GM12872 (cell line): Measurements from ENCODE around the gene NEK1.

ENCODE experiments used
- TF ChIP-seq, protein P1 (sequence below): IDR thresholded peaks from 3 replicates; pipeline ENCODE4 v1.5.1; 2011; ENCODE audit warnings: low read depth, mild to moderate bottlenecking, low read length, moderate library complexity; ENCODE audit not compliant: insufficient read depth

The NEK1 gene

DNA sequence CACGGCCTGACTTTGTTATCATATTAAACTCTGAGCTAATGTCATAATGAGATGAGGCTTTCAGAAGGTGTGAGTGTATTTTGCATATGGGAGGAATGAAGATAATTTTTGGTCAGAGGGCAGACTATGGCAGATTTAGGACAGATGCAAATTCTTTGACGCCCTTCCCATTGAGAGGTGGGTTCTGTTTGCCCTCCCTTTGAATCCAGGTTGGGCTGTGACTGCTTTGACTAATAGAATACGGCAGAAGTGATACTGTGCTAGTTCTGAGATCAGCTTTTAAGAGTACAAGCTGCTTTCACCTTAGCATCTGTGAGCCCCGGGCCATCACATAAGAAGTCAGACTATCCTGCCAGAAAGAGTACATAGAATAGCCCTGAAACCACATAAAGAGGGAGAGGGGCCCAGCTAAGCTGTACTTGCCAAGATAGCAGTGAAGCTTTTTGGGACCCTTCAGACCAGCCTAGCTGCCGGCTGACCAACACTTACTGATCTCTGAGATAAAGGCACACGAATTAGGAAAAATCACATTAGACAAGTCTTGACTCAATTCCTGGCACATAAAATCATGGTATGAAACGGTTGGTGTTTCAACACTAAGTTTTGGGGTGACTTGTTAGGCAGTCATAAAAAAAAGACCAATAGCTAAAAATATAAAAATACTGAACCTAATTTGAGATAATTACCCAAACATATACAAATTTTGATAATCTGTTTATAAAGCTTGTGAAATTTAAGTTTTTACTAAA, 174.9 kb downstream of the NEK1 start:
- TF ChIP-seq, protein P1, sequence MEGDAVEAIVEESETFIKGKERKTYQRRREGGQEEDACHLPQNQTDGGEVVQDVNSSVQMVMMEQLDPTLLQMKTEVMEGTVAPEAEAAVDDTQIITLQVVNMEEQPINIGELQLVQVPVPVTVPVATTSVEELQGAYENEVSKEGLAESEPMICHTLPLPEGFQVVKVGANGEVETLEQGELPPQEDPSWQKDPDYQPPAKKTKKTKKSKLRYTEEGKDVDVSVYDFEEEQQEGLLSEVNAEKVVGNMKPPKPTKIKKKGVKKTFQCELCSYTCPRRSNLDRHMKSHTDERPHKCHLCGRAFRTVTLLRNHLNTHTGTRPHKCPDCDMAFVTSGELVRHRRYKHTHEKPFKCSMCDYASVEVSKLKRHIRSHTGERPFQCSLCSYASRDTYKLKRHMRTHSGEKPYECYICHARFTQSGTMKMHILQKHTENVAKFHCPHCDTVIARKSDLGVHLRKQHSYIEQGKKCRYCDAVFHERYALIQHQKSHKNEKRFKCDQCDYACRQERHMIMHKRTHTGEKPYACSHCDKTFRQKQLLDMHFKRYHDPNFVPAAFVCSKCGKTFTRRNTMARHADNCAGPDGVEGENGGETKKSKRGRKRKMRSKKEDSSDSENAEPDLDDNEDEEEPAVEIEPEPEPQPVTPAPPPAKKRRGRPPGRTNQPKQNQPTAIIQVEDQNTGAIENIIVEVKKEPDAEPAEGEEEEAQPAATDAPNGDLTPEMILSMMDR, result no peak

DNA sequence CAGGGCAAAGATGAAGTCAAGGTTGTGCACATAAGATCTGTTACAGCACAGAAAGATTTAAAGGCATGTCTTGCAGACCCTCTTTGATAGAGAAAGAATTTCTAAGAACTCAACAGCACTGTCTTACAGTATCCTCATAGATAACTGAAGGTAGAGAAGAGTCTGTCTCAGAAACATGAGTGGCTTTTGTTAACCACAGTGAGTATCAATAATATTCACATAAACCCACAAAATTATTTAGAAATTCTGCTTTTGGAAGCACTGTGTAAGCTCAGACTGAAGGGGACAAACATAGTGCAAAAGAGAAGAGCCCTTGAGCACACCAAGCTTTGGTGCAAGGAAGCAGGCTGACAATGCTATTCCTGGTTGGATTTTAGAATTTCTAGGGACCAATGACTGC, 175.6 kb downstream of the NEK1 start:
- TF ChIP-seq, protein P1, result no peak

DNA sequence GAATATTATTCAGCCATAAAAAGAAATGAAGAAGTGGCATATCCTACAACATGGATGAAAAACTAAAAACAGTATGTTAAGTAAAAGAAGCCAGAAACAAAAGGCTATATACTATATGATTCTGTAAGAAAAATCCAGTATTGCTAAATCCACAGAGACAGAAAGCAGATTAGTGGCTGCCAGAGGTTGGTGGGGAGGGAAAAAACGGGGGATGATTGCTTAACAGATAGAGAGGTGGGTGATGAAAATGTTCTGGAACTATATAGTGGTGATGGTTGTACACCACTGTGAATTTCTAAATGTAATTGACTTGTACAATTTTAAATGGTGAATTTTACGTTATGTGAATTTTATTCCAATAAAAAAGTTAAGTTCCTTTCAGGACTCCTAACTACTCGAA, 184.0 kb downstream of the NEK1 start:
- TF ChIP-seq, protein P1, result no peak

DNA sequence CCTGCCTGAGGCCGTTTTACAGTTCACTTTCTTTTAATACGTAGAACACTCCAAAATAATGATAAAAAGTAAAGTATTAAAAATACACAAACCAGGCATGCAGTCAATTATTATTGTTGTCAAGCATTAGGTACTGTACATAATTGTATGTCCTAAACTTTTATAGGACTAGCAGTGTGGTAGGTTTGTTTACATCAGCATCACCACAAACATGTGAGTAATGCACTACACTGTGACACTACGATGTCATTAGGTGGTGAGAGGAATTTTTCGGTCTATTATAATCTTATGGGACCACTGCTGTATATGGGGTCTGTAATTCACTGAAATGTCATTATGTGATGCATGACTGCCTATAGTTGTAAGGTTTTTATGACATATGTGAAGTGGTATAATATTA, 192.1 kb downstream of the NEK1 start:
- TF ChIP-seq, protein P1, result no peak

GRCh38 chr4:169418846-169419245, 193.5 kb downstream of the NEK1 start:
- TF ChIP-seq, protein P1, result no peak

DNA sequence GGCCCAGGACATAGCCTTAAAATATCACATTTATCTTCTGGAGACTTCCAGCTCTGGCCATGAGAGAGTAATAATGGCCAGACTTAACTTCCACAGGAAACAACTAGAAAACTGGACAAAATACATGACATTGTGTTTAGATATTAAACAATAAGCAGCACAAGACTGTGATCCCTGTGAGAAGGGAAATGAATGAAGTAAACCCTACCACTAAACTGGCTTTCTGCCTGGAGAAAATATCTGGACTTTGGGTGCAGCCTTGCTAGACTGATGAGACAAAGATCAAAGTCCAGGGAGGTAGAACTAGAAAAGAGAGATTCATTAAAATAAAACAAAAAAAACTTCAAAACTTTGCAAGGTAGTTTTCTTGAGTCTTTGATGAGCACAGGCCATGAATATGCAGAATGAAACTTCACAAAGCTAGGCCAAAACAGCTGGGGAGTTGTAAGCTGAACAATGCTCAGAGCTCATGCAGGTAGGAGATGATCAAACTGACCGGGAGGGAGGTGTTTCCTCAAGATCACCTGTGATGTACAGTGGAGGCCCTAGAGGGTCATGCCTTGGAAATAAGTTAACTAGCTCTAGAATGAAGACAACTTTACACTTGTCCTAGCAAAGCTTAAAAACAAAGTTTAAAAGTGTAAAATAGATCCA, 194.6 kb downstream of the NEK1 start:
- TF ChIP-seq, protein P1, result no peak

- TF ChIP-seq, protein P1, result no peak
Observed at GRCh38 chr4:169416997-169417396, 195.4 kb downstream of the NEK1 start.
